HepG2 (cell line): ENCODE results near the gene SLC22A14. TPM values are rescaled to one million over a fixed set of nuclear protein-coding genes. Genes with fewer than 3 reads are reported as not detected.
A peak's percentile ranks its signal among the peaks of the same experiment; 100 is the strongest.

Experiments
- DNMT1 ChIP-seq: sonication (generic); formaldehyde crosslinking; IDR thresholded peaks from 2 replicates; pipeline ENCODE4 v1.5.1; 2020; ENCODE audit warnings: mild to moderate bottlenecking, missing genetic modification reagents
- HIVEP1 ChIP-seq: sonication (generic); formaldehyde crosslinking; IDR thresholded peaks from 2 replicates; pipeline ENCODE4 v1.4.0; 2020; ENCODE audit warnings: mild to moderate bottlenecking, missing genetic modification reagents
- PAX8 ChIP-seq: sonication (generic); formaldehyde crosslinking; IDR thresholded peaks from 2 replicates; pipeline ENCODE4 v1.8.0; 2022; ENCODE audit warnings: mild to moderate bottlenecking, missing genetic modification reagents, borderline replicate concordance
- RELA ChIP-seq: sonication (generic); formaldehyde crosslinking; IDR thresholded peaks from 2 replicates; pipeline ENCODE4 v1.4.0; 2020; ENCODE audit warnings: missing genetic modification reagents
- SALL2 ChIP-seq: sonication (generic); formaldehyde crosslinking; IDR thresholded peaks from 2 replicates; pipeline ENCODE4 v1.8.1; 2023; ENCODE audit warnings: mild to moderate bottlenecking, missing genetic modification reagents, inconsistent platforms
- TBX2 ChIP-seq: sonication (generic); formaldehyde crosslinking; IDR thresholded peaks from 2 replicates; pipeline ENCODE4 v1.5.0; 2020; ENCODE audit warnings: missing genetic modification reagents, mild to moderate bottlenecking, borderline replicate concordance
- YEATS2 ChIP-seq: sonication (generic); formaldehyde crosslinking; IDR thresholded peaks from 2 replicates; pipeline ENCODE4 v1.4.0; 2020; ENCODE audit warnings: missing genetic modification reagents, borderline replicate concordance
- ZMAT3 ChIP-seq: sonication (generic); formaldehyde crosslinking; conservative IDR thresholded peaks from 2 replicates; pipeline ENCODE4 v1.7.0; 2021; ENCODE audit warnings: missing genetic modification reagents
- ZNF331 ChIP-seq: sonication (generic); formaldehyde crosslinking; IDR thresholded peaks from 2 replicates; pipeline ENCODE4 v1.4.0; 2020; ENCODE audit warnings: missing genetic modification reagents
- ZNF44 ChIP-seq: sonication (generic); formaldehyde crosslinking; IDR thresholded peaks from 2 replicates; pipeline ENCODE4 v1.5.1; 2020; ENCODE audit warnings: mild to moderate bottlenecking, missing genetic modification reagents
- ZNF468 ChIP-seq: sonication (generic); formaldehyde crosslinking; IDR thresholded peaks from 2 replicates; pipeline ENCODE4 v1.8.0; 2022; ENCODE audit warnings: mild to moderate bottlenecking, moderate library complexity, missing genetic modification reagents
- ZNF589 ChIP-seq: sonication (generic); formaldehyde crosslinking; conservative IDR thresholded peaks from 2 replicates; pipeline ENCODE4 v1.8.0; 2022; ENCODE audit warnings: mild to moderate bottlenecking, moderate library complexity, missing genetic modification reagents
- ZNF607 ChIP-seq: sonication (generic); formaldehyde crosslinking; IDR thresholded peaks from 2 replicates; pipeline ENCODE4 v1.5.1; 2020; ENCODE audit warnings: missing genetic modification reagents, mild to moderate bottlenecking, borderline replicate concordance
- ZSCAN29 ChIP-seq: sonication (generic); formaldehyde crosslinking; conservative IDR thresholded peaks from 2 replicates; pipeline ENCODE4 v1.4.0; 2020; ENCODE audit warnings: mild to moderate bottlenecking, missing genetic modification reagents
- ZSCAN30 ChIP-seq: sonication (generic); formaldehyde crosslinking; IDR thresholded peaks from 2 replicates; pipeline ENCODE4 v1.5.0; 2020; ENCODE audit warnings: mild to moderate bottlenecking, missing genetic modification reagents
- polyA plus RNA-seq, 8 experiments: library from polyadenylated mRNA; depleted of rRNA in 3 of 8; stranded (reverse) in 7 of 8; unstranded in 1 of 8; fragments of >200 nt; fragmentation: Illumina TruSeq in 4 of 8; extraction: Trizol in 4 of 8; gene quantifications; 2 replicates each; pipeline versions ENCODE4 v1.2.1 to v1.2.3, GENCODE V29; 2011 to 2016; ENCODE audit warnings: low read depth in 4 of 8, missing spikeins in 1 of 8, mixed read lengths in 1 of 8; ENCODE audit not compliant: insufficient read depth in 1 of 8
- total RNA-seq, 5 experiments: library from RNA; depleted of rRNA; stranded (reverse); fragments of >200 nt; fragmentation: Illumina TruSeq; extraction: Trizol; gene quantifications; 2 replicates each; pipeline ENCODE4 v1.2.3, GENCODE V29; 2016; ENCODE audit warnings: low read depth in 1 of 5
- TF ChIP-seq, protein P1 (sequence below), 2 experiments: sonication (generic) in 1 of 2; formaldehyde crosslinking in 1 of 2; IDR thresholded peaks; 2 replicates each; pipeline versions ENCODE4 v1.6.1 to v1.9.0; 2014 to 2022; ENCODE audit warnings: antibody characterized with exemption in 1 of 2, borderline replicate concordance in 1 of 2, inconsistent platforms in 1 of 2, low read depth in 1 of 2, missing genetic modification reagents in 1 of 2
- TF ChIP-seq, protein P2 (sequence below): sonication (generic); formaldehyde crosslinking; IDR thresholded peaks from 2 replicates; pipeline ENCODE4 v1.4.0; 2020; ENCODE audit warnings: low read depth, mild to moderate bottlenecking, missing genetic modification reagents
- TF ChIP-seq, protein P3 (sequence below): sonication (generic); formaldehyde crosslinking; IDR thresholded peaks from 2 replicates; pipeline ENCODE4 v1.8.0; 2022; ENCODE audit warnings: mild to moderate bottlenecking, missing genetic modification reagents; ENCODE audit not compliant: insufficient replicate concordance

SLC22A14 gene
- total and polyA plus RNA-seq, 2 of the 13 experiments (the other 11 are each of a cell fraction or from before 2014, with no cell fraction given): 0.03 TPM; not detected in 1

DNA sequence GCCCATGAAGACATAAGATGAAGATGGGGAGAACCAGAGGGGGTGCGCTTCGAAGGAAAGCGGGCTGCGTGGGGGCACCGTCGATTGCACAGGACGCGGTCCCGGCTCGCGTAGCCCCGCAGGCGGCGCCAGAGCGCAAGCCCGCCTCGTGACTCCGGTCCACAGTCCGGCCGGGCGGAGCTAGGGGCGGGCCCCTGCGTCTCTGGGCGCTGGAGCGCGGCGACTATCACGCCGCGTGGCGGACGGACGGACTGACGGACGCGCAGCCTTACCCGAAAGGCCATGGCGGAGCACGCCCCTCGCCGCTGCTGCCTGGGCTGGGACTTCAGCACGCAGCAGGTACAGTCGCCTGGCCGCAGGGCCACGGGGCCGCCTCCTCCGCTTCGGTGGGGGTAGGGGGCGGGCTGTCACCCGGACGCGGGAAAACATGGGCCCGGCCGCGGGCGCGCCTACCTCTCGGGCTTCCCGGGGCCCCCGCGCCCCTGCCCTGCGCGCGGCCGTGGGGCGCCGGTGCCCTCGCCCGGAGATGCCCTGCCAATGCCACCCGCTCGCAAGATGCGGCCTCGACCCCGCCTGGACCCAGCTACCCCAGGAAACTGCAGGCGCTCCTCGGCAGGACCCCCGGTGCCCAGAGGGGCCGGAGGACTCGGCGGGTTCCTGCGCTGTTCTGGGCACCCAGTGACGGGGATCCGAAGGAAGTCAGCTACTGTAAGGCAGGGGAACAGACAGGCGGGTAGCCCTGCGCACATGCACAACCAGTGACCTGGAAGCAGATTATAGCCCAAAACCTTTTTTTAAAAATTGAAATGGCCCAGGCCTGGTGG, 64.7 kb downstream of the SLC22A14 start, which contains the start of gene XYLB (continued):
- TF ChIP-seq, protein P1, sequence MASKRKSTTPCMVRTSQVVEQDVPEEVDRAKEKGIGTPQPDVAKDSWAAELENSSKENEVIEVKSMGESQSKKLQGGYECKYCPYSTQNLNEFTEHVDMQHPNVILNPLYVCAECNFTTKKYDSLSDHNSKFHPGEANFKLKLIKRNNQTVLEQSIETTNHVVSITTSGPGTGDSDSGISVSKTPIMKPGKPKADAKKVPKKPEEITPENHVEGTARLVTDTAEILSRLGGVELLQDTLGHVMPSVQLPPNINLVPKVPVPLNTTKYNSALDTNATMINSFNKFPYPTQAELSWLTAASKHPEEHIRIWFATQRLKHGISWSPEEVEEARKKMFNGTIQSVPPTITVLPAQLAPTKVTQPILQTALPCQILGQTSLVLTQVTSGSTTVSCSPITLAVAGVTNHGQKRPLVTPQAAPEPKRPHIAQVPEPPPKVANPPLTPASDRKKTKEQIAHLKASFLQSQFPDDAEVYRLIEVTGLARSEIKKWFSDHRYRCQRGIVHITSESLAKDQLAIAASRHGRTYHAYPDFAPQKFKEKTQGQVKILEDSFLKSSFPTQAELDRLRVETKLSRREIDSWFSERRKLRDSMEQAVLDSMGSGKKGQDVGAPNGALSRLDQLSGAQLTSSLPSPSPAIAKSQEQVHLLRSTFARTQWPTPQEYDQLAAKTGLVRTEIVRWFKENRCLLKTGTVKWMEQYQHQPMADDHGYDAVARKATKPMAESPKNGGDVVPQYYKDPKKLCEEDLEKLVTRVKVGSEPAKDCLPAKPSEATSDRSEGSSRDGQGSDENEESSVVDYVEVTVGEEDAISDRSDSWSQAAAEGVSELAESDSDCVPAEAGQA (IDR thresholded peaks at IDR 0.05; ENCODE audit: low read depth): no peak; the same call in 1 of the 2 replicates
- TF ChIP-seq, protein P1 (CRISPR knock-in tag; IDR thresholded peaks at IDR 0.05; ENCODE audit: borderline replicate concordance): no peak; the same call in 1 of the 2 replicates
- TF ChIP-seq, protein P2, sequence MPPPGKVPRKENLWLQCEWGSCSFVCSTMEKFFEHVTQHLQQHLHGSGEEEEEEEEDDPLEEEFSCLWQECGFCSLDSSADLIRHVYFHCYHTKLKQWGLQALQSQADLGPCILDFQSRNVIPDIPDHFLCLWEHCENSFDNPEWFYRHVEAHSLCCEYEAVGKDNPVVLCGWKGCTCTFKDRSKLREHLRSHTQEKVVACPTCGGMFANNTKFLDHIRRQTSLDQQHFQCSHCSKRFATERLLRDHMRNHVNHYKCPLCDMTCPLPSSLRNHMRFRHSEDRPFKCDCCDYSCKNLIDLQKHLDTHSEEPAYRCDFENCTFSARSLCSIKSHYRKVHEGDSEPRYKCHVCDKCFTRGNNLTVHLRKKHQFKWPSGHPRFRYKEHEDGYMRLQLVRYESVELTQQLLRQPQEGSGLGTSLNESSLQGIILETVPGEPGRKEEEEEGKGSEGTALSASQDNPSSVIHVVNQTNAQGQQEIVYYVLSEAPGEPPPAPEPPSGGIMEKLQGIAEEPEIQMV: peak; percentile 87; the same call in 1 of the 2 replicates
- peak; percentile 53; the same call in 1 of the 2 replicates for TF ChIP-seq ZSCAN29 (CRISPR knock-in tag)
- peak; percentile 98 for TF ChIP-seq ZMAT3 (CRISPR knock-in tag)
- no peak; the same call in none of the 2 replicates for TF ChIP-seq ZNF589 (CRISPR knock-in tag)
- TF ChIP-seq ZNF468 (CRISPR knock-in tag): no peak
- TF ChIP-seq TBX2 (CRISPR knock-in tag): peak; percentile 91
- peak; percentile 82 for TF ChIP-seq DNMT1 (CRISPR knock-in tag)
- TF ChIP-seq ZNF607 (CRISPR knock-in tag): peak; percentile 99
- TF ChIP-seq ZNF331: peak; percentile 87
- TF ChIP-seq PAX8 (CRISPR knock-in tag): peak; percentile 89; the same call in 1 of the 2 replicates
- TF ChIP-seq YEATS2 (CRISPR knock-in tag): peak; percentile 76
- no peak for TF ChIP-seq ZSCAN30
- peak; percentile 80; the same call in 1 of the 2 replicates for TF ChIP-seq ZNF44 (CRISPR knock-in tag)
- TF ChIP-seq, protein P3, sequence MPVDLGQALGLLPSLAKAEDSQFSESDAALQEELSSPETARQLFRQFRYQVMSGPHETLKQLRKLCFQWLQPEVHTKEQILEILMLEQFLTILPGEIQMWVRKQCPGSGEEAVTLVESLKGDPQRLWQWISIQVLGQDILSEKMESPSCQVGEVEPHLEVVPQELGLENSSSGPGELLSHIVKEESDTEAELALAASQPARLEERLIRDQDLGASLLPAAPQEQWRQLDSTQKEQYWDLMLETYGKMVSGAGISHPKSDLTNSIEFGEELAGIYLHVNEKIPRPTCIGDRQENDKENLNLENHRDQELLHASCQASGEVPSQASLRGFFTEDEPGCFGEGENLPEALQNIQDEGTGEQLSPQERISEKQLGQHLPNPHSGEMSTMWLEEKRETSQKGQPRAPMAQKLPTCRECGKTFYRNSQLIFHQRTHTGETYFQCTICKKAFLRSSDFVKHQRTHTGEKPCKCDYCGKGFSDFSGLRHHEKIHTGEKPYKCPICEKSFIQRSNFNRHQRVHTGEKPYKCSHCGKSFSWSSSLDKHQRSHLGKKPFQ (CRISPR knock-in tag): no peak
- TF ChIP-seq SALL2 (CRISPR knock-in tag): peak; percentile 96
- no peak for TF ChIP-seq RELA (CRISPR knock-in tag)
- TF ChIP-seq HIVEP1 (CRISPR knock-in tag): peak; percentile 36; the same call in 1 of the 2 replicates
